GM21529 (cell line): Measurements from ENCODE around the gene XCL2.

Source experiments
- ATAC-seq: cut with Tn5 transposase; IDR thresholded peaks from one replicate; pipeline ENCODE4 v1.9.1; 2021; ENCODE audit not compliant: unreplicated experiment

Gene XCL2

DNA sequence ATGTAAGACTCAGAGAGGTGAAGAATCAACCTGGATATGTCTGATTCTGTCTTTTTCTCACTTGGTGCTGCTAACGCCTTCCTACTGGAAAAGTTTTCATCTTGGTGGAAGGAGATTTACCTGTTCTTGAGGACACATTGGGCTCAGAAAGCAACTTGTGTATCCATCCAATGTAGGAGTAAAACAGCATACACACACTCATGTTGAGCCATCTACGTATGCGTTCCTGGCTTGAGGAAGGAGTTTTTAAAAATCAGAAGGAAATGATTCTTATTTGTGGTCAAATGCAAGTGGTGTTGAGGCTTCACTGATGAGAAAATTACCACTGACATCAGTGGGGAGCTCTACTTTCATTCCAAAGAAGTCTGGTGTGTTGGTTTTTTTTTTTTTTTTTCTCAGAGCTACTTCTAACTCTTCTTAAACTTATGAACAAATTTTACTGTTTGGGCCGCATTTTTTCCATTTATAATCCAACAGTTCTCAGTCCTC, 25.6 kb downstream of the XCL2 start:
- no peak for ATAC-seq

DNA sequence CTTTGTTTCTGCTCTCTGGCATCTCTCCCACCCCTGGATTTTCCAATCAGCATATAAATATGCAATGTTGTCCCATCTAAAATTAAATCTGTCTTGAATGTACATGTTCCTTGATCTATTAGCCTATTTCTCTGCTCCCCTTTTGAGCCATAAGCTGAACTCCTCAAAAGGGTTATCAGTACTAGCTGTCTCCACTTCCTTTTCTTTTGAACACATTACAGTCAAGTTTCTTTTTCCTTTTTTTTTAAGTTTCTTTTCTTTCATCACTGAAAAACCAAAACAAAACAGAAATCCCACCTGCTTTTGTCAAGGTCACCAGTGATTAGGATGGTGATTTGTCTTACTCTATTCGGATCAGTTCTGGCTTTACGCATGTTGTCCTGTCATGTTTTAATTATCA, 29.3 kb downstream of the XCL2 start:
- no peak for ATAC-seq

DNA sequence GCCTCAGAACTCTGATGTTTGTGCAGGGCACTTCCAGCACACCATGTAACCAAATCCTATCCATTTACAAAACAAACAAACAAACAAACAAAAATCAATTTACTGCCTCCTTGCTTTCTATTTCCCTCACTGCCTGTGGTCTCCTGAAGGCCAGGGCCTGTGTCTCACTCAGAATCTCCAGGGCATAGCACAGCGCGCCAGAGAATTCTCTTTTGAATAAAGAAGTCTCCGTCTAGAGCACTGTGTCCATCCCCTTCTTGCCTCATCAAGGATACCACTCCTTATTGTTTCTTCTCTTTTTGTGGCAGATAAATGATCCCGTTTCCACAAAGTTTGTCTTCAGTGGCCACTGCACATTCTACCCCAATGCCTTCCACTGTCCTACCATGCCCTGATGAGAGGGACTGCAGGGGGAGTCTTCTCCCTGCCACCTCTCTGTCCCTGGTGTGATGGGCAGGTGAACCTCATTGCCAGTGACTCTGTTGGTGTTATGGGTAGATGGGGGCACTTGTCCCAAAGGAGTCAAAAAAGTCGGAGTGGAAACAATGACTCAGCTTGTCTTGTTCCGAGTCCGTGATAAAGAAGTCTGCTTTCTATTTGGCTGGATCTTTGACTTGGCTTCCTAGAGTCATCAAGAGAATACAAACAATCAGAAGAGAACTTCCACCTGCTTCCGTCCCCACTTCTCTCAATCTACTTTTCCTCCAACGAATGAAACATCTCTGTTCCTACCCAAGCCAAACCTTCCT, 30.0 kb downstream of the XCL2 start:
- no peak for ATAC-seq

DNA sequence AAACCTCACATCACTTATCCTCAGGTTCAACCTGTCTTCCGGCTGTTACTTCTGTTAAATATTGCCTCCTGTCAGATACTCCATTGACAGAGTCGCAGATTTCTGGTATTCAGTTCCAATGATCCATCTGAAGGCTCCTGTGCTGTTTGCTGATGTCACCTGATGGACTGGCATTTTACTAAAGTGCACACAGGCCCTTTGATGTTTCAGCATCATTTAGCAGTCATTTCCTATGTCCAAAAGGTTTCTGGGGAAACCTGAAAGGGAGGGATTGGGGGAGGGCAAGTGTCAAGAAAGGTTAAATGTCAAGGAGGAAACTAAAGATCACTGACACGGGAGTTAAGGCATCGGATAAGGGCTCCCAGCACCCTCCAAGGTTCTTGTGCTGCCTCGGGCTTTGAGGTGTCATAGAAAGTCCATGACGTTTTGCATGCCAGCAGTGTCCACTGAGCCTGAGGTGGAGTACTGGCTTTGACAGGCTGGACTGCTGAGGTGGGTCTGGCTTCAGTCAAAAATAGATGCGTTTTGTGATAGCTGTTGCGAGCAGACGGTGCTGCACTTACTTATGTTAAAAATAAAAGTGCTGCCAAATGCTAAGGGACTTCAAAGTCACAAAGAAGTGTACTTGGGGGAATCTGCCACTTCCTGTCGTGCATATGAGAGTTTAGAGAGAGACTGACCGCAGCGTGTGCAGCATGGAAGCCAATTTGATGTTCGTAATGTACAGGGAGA, 30.8 kb downstream of the XCL2 start:
- ATAC-seq = no peak

DNA sequence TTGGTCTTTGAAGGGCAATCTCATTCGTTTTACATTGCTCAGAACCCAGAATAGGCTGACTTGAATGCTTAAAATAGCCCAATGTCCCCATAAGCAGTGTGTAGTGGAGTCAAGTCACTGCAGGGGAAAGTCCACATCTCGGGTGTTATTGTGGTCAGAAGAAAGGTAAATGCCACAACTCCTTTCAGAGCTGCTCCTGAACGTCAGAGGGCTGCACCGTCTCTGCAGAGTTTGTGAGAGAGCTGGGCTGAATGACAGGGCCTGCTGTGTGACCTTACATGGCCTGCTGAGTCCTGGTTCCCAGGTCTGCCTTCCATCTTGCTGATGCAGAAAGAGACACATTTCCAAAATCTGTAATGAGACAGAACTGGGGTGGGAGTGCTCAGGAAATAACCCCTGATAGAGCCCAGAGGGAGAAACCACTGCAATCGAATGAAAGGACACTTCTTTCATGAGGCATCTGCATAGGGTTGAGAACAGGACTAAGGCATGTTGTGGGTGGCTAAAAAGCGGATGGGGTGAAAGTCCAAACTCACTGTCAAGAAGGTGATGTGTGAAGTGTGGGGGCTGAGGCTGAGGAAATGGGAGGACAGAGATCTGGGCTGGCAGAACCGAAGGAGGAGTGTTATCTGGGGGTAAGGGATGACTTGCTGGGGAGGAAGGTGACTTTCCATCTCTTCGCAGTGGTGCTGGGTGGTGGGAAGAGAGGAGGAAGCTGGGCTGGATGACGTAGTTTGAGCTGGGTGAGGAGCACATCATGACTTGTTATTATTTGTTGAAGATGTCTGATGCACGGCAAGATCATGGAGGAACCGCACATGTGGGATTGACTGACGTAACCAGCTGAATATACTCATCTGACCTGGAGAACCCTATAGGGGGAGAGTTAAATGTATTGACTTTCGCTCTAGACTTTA, 33.7 kb downstream of the XCL2 start:
- peak; percentile 84 for ATAC-seq

DNA sequence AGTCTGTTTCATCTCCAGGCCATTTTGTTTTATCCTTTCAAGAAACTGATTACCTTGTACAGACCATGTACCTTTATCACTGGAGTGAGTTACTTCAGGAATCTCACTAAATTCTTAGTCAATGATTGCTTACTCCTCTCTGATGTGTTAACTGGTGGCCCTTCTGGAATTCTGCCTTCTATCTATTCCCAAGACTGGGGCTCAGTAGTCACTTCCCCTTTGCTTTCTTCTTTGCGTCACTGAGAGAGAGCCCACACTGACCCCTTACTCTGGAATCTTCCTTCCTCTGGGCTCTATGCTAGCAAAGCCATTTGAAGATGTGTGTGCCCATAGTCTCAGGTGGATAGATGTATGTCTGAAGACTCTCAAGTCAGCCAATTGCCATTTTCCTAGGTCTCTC, 34.6 kb downstream of the XCL2 start:
- ATAC-seq = no peak

DNA sequence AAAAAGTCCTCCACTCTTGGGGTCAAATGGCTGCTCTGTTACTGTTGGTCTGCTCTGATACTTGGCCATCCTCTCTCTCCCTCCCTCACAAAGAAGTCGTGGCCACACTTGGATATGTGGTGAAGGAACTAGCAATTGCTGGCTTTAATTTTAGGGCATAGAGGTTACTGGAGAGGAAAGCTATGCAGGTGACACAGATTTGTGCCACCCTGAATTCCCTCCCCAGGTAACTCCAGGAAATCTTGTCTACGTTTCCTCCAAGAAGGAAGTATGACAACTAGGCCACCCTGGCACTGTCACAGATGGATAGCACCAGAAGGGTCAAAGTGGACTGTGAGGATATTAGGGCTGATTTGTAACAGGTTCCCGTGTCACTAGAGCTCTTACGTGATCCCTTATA, 36.0 kb downstream of the XCL2 start:
- no peak for ATAC-seq

DNA sequence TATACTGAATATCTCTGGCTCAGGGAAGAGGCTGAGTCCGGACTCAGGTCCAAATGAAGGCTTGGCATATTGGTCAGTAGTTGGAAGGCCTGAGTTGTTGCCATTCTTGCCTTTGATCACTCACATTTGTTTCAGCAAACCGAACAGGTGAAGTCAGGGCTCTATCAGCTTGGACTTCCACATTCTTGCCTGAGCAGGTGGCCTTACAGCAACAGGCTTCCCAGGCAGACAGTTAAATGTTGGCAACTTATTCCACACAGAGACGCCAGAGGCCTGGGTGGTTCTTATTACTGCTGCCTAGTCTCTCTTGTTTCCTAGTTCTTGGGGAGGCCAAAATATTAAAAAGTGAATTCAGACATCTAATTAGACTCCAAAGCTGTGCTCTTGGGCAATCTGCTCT, 36.6 kb downstream of the XCL2 start:
- no peak for ATAC-seq

DNA sequence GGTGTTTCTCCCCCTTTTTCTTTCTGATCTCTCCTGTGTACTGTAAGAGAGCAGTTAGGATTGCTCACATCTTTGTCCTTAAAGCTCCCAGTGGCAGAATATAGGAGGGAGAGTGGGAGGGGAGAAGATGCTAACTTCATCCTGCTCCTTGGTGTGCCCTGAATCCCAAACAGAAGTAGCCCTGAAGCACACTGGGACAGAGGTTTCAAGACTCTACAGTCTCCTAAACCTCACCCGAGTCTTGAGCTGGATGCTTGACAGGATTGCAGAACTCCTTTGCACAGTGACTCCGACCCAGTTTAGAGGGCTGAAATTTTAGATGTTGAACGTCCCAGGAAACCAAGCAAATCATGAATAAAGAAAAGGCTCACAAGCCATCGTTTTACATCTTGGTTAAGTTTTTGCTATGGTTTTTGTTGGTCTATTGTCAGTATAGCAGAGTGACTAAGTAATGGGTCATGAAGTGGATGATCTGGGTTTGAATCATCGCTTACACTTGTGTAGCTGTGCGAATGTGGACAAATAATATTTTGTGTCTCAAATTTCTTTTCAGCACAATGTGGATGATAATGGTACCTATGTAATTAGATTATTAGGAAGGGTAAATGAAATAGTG, 37.5 kb downstream of the XCL2 start:
- ATAC-seq = no peak

DNA sequence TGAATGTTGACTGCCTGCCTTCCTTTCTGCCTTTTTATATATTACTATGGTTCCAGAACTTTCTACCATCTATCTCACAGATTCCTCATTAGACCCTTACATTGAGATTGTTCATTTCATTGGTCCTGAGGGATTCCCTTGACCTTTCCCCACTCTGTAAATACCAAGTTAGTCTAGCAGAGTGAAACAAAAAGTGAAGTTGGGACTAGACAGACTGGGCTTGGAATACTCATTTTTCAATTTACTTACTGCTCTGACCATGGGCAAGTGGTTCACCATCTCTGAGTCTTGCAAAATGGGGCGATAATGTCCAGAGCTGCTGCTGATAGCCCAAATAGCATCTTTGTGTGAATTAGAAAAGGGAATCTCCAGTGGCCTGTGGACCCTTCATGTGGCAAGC, 38.8 kb downstream of the XCL2 start:
- ATAC-seq = no peak

DNA sequence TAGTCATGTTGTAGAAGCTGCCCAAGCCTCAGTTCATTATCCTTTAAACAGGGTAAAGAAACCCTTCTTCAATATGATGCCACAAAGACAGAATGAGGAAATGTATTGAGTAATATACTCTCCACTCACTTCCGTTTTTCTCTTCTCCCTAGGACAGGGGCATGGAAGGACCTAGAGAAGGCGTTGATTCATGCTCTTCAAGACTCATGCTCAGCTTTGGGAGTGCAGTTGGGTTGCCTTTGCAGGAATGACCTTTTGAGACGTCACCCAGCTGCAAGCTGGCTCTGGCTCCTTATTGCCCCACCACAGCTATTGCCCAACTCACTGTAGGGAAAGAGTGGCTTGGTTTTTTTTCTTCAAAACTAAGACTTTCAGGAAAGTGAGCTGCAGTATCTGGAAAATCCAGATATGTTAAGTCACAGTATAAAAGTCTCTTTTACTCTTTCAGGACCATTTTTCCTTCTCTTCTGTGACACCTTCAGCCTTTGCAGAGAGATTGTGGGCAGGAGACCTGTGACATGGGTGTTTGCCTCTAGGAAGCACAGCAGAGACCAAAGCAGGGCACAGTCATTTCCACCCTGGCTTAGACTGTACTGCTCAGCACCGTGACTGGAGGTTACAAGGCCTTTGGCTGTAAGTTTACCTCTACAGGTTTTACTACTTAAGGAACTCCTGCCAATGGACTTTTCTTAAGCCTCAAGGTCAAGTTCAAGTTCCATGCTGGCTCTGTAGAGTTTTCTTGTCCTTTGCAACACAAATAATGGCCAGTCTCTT, 39.5 kb downstream of the XCL2 start:
- ATAC-seq = peak; percentile 75

DNA sequence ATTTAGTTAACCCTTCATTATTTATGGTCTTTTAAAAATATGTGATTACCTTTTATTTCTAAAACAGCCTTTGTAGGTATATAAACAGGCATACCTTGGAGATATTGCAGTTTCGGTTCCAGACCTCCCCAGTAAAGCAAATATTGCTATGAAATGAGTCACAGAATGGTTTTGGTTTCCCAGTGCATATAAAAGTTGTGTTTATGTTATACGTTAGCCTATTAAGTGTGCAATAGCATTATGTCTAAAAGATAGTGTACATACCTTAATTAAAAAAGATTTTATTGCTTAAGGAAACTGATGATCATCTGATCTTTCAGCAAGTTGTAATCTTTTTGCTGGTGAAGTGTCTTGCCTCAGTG, 44.1 kb downstream of the XCL2 start:
- no peak for ATAC-seq

DNA sequence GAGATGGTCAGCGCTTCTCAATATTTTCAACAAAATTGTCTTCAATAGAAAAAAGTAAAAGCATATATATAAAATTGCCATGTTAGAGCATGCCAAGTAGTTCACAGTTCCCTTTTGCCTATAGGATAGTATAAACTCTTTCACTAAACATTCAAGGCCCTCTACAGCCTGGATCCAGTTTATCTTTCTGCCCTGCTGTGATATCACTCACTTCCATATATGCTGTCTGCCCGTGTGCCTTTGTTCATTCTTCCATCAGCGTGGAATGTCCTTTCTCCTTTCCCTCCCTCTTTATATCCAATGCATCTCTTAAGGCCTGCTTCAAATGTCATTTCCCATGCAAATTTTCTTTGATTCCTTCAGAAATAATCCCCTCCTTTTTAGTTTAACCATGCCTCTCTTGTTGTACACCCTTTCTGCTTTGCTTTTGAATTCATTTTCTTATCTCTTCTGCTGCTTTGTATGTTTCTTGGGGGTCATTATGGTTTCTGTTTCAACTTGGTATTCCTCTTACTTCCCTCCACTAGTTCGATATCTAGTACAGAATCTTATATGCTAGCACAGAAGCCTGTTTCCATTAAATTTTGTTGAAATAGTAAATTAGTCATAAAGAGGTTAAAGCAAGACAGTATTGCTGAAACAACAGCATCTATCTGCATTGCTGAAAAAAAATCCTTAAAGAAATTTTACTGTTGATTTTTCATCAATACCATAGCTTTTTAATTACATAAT, 44.7 kb downstream of the XCL2 start:
- no peak for ATAC-seq

DNA sequence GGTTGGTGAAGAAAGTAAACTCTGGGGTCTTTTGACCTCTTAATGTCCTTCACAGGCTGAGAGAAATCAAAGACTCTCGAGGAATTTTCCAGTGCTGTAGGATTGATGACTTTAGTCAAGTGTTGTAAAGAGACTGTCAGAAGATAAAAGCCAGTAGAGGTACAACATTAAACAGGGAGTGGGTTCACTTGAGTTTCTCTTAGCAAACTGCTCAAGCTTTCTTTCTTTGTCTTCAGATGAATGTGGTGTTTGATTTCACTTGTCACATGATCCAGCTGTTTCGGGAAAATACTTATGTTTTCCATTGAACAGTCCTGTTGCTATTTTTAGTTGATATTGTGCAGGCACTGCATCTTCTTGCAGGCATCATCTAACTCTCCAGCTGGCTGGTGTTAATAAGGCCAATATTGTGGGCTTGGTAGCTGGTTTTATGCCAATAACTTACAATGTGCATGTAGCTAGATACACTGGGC, 45.6 kb downstream of the XCL2 start:
- no peak for ATAC-seq

DNA sequence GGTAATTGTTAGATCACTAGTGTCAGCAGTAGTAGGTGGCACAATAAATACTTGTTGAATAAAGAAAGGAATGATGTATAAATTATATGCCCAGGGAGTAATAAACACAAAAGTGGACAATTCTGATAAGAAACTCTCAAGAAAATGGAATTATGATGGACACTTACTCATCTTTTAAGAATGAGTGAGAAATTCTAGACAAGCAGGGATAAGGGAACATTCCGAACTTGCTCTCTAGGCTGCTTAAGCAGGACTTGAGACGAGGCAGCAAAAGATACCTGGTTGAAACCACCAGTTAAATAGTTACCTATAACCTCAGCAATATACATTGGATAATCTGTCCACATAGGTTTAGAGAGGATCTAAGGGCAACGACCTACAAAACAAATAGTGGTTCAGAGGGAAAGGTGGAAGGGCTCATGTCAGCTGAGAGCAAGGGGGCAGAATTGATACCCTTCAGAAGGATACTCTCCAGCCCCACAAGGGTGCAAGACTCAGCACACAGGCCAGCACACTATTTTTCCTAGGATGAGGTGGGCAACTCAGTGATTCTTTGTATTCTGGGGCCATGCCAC, 46.3 kb downstream of the XCL2 start:
- ATAC-seq = no peak

DNA sequence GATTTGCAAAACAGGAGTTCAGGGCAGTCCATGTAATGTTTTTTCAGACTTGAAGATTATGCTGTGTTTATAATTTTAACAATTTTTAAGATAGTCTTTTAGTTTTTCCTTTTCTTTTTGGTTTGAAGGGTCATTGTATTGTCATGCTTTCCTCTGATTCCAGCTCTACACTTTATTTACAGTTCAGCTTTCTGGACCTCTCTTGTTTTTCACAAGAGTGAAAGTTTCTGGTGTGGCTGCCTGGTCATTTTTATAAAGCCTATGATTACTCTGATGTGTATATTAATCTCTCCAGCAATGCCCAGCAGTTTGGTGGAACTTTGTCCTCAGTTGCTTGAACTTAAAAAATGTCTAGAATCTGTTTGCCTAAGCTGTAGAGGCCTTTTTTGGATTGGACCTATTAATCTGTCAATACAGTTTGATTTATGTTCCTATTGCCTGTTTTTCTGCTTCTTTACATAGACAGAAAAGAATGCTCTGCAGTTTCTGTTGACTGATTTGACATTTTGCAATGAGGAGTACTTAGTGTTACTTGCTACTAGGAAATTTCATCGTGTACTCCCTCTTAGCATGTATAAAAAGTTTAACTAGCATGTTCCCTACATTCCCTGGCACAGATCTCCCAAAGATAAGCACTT, 52.2 kb downstream of the XCL2 start:
- ATAC-seq = no peak
